Gastrocnemius medialis (tissue), 4 donors: ENCODE data around the gene CRYBG1.

Source experiments
- CTCF ChIP-seq, 5 experiments: fragments of 450-650 bp in 3 of 5; fragments of 200-600 bp in 2 of 5; sonication (generic) in 2 of 5; IDR thresholded peaks in 4 of 5; conservative IDR thresholded peaks in 1 of 5; 1 replicate in 4 of 5; 2 replicates in 1 of 5; pipeline ENCODE4 v1.5.1; 2016 to 2019; ENCODE audit warnings: antibody characterized with exemption in 5 of 5, mild to moderate bottlenecking in 3 of 5, moderate library complexity in 3 of 5
- POLR2A ChIP-seq, 2 donors: fragments of 450-650 bp; IDR thresholded peaks; one replicate each; pipeline ENCODE4 v1.6.1; 2017; ENCODE audit warnings: antibody characterized with exemption in 2 of 2, mild to moderate bottlenecking in 2 of 2, moderate library complexity in 2 of 2

DNA sequence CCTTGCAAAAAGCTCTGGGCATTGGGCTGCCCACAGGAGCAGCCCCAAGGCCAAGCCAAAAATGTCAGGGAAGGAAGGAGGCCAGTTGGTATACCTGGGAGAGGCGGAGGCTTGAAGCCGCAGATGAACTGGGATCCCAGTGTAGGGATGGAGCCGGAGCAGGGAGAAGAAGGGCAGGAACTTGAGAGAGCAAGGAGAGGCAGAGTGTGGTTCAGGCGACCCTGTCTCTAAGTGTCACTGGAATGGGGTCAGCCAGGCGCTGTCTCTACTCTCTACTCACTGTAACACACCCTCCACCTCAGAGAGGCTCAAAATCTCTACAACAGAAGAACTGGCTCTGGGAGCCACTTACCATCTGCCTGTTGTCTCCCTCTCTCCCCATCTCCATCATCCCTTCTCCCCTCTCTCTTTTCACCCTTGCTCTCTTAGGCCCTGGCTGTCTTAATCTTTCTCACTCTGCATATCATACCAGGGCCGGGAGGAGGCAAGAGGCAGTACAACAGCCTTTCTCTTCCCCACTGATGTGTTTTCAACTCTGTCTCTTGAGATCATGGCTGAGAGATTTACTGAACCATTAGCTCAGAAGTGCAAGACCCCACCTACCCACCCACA, 93.3 kb downstream of the CRYBG1 start:
- TF ChIP-seq CTCF (IDR thresholded peaks at IDR 0.05 in 4 of 5, conservative IDR thresholded peaks at IDR 0.05 in 1 of 5) = no peak
- TF ChIP-seq POLR2A (IDR thresholded peaks at IDR 0.05) = no peak
